Measurements from ENCODE around the gene THEMIS.

DNA sequence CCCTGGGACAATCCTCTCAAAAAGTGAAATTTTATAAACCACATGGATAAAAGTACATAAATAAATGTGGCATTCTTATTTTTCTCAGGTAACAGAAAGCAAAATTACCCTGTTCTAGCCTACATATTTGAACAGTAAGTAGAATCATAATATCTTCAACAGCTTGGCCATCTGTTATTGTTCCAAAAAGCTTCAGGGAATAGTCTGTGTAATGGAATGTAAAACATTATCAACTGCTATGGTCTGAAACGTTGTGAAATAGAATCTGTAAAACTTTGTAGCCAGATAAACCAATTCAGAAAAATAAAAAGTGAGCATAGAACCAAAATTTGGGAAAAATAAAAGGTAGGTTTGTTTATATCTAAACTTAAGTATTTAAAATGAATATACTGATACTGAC, 114.7 kb downstream of the THEMIS start:
- TF ChIP-seq CTCF (IDR thresholded peaks at IDR 0.05) (no peak), POLR2A (IDR thresholded peaks at IDR 0.05) (no peak)
